Measurements from ENCODE around the gene KANK2.

- TF ChIP-seq POLR2AphosphoS5 (IDR thresholded peaks at IDR 0.05) (no peak), CTCF (IDR thresholded peaks at IDR 0.05; ENCODE audit: poor library complexity, severe bottlenecking) (no peak), SMC3 (conservative IDR thresholded peaks at IDR 0.05; ENCODE audit: poor library complexity) (no peak), MXI1 (conservative IDR thresholded peaks at IDR 0.05; ENCODE audit: poor library complexity, severe bottlenecking) (no peak), TAF1 (IDR thresholded peaks at IDR 0.05; ENCODE audit: low read depth) (no peak), EZH2 (IDR thresholded peaks at IDR 0.05; ENCODE audit: borderline replicate concordance, insufficient read depth, low read length, poor library complexity, severe bottlenecking) (no peak), REST (IDR thresholded peaks at IDR 0.05; ENCODE audit: borderline replicate concordance) (no peak), EP300 (conservative IDR thresholded peaks at IDR 0.05; ENCODE audit: poor library complexity, severe bottlenecking) (no peak), RAD21 (conservative IDR thresholded peaks at IDR 0.05) (no peak)
Observed at GRCh38 chr19:11208561-11209471, 11.5 kb upstream of the KANK2 start.
